NK-92 (cell line): ENCODE results near the gene AOAH.
"Not testable (repeated sequence)": the region's sequence is repeated elsewhere in the genome, so short reads cannot be mapped to it uniquely, and the experiment has no call there.

ENCODE experiments used
- DNase-seq: peaks from one replicate; lab custom pipeline; 2025; ENCODE audit not compliant: unreplicated experiment; lab: John Stamatoyannopoulos, UW

AOAH gene

DNA sequence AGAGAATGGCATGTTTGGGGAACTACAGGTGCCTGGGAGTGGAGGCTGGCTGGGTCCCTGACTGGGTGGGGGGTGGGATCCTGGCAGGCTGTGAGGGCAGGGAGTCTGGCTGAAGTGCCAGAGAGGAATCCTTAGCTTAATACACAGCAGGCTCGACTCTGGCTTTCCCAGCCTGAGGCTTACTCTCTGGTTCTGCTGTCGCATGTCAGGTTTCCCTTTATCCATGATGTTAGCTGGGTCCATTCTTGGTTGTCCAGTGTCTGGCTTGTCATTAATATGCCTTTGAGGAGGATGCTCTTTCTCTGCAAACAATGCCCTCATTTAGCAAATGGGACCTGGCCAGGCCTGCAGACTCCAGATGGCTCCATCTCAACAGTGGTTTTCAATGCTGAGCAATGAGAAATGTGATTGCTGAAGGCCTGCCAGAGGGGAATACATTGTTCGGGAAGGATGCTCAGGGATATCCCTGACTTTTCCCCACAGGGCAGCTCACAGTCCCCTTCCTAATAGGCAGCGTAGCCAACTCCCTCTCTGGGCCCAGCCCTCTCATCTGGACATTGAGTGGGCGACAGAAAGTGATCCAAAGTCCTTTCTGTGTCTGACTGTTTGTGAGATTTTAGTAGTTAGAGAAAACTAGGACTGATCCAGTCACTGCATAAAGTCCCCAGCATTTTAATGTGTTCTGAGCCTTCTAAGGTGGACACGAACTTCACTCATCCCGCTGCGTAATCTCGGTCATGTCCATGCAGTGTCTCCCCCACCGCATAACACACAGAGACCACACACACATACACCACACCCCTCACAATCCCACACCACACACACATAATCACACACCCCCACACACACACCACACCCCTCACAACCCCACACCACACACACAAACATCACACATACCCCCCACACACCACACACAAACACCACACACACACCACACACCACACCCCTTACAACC lies 209.7 kb downstream of the AOAH start:
- no peak for DNase-seq

GRCh38 chr7:36513393-36513792 lies 210.9 kb downstream of the AOAH start:
- no peak for DNase-seq

GRCh38 chr7:36512616-36513015 lies 211.7 kb downstream of the AOAH start:
- DNase-seq, result no peak

GRCh38 chr7:36509962-36510361 lies 214.3 kb downstream of the AOAH start:
- no peak for DNase-seq

- no peak for DNase-seq
Observed at GRCh38 chr7:36507475-36508440, 216.5 kb downstream of the AOAH start.

DNA sequence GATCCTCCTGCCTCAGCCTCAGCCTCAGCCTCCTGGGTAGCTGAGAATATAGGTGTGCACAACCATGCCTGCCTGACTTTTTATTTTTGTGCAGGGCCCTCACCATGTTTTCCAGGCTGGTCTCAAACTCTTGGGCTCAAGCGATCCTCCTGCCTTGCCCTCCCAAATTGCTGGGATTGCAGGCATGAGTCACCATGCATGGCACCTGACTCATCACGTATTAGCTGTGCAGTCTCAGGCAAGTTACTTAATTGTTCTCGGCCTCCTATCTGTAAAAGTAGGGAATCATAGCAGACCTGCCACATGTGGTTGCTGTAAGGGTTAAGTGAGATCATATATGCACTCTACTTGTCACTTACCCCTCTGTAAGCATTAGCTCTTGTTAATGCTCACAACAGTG lies 217.5 kb downstream of the AOAH start:
- no peak for DNase-seq

- DNase-seq, result no peak
Observed at GRCh38 chr7:36506130-36506798, 218.0 kb downstream of the AOAH start.

DNA sequence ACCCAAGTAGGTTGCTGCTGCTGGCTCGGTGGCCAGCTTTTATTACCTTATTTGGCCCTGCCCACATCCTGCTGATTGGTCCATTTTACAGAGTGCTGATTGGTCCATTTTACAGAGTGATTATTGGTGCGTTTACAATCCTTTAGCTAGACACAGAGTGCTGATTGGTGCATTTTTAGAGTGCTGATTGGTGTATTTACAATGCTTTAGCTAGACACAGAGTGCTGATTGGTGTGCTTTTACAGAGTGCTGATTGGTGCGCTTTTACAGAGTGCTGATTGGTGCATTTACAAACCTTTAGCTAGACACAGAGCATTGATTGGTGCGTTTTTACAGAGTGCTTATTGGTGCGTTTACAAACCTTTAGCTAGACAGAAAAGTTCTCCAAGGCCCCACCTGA lies 219.7 kb downstream of the AOAH start:
- DNase-seq, result not testable (repeated sequence)

DNA sequence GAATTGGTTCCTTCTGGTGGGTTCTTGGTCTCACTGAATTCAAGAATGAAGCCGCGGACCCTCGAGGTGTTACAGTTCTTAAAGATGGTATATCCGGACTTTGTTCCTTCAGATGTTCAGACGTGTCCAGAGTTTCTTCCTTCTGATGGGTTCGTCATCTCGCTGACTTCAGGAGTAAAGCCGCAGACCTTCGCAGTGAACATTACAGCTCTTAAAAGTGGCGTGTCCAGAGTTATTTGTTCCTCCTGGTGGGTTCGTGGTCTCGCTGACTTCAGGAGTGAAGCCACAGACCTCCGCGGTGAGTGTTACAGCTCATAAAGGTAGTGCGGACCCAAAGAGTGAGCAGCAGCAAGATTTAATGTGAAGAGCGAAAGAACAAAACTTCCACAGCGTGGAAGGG lies 220.1 kb downstream of the AOAH start:
- DNase-seq, result not testable (repeated sequence)

- DNase-seq, result no peak
Observed at GRCh38 chr7:36497775-36498174, 226.5 kb downstream of the AOAH start.

DNA sequence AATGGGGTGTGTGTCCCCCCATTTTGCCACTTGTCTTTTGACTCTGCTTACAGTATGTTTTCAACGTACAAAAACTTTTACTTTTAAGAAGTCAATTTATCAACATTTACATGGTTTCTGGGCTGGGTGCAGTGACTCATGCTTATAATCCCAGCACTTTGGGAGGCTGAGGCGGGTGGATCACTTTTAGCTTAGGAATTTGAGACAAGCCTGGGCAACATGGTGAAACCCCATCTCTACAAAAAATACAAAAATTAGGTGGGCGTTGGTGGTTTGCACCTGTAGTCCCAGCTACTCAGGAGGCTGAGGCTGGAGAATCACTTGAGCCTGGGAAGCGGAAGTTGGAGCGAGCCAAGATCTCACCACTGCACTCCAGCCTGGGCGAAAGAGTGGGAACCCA lies 227.1 kb downstream of the AOAH start:
- DNase-seq, result not testable (repeated sequence)

- no peak for DNase-seq
Observed at GRCh38 chr7:36496576-36496975, 227.7 kb downstream of the AOAH start.

GRCh38 chr7:36491317-36491716 lies 233.0 kb downstream of the AOAH start:
- no peak for DNase-seq

GRCh38 chr7:36490419-36490830 lies 233.9 kb downstream of the AOAH start:
- no peak for DNase-seq

DNA sequence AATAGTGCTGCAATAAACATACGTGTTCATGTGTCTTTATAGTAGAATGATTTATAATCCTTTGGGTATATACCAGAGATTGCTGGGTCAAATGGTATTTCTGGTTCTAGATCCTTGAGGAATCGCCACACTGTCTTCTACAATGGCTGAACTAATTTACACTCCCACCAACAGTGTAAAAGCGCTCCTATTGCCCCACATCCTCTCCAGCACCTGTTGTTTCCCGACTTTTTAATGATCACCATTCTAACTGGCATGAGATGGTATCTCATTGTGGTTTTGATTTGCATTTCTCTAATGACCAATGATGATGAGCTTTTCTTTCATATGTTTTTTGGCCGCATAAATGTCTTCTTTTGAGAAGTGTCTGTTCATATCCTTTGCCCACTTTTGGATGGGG lies 235.6 kb downstream of the AOAH start:
- not testable (repeated sequence) for DNase-seq

DNA sequence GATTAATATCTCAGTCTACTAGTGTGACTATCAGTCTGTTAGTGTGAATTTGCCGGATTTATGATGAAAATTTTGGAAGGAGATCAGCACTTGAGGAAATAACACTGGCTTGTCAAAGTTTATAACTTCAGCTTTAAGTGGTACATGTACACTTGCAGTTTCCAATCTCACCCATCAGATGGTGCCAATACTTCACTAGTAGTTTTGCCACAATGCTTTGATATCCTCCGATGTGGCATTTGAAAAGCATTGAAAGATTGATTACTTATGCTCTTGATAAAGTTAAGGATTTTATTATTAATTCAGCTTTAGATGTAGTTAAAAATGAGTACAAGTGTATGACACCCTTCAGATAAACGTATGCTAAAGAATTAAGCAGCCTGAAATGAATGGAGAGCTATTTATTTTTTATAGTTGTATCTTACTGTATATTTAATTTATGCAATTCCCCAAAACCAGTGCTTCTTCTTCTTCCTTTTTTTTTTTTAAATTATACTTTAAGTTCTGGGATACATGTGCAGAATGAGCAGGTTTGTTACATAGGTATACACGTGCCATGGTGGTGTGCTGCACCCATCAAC lies 236.4 kb downstream of the AOAH start:
- DNase-seq, result no peak

DNA sequence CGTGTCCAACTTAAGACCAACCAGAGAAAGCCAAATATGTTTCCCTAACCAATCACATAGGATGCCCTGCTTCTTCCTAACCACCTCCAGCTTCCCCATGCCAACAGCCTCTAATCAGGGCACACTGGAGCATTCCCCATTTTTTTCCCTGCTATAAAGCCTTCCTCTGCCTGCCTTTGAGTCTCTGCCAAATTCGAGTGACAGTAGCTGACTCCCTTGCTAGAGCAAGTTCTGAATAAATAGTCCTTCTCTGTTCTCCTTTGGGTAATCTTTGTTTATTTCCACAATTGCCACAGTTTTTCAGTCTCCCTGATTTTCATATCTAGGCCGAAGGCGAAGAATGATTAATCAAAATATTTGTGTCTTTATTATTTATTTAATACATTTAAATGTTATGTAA lies 238.0 kb downstream of the AOAH start:
- no peak for DNase-seq

DNA sequence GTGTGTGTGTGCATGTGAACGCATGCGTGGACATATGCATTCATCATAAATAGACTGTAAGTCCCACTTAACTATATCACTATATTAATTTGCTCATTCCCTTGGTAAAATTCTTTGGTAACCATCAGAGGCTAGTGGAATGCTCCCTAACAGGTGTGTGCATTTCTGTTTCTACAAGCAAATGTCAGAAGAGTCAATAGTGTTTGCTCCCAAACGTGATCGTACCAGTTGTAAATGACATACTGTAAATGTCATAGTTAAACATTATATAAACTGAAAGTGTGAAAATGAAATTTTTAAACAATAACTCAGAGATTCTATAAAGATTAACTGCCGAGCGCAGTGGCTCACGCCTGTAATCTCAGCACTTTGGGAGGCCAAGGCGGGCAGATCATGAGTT lies 240.0 kb downstream of the AOAH start:
- DNase-seq, result no peak

DNA sequence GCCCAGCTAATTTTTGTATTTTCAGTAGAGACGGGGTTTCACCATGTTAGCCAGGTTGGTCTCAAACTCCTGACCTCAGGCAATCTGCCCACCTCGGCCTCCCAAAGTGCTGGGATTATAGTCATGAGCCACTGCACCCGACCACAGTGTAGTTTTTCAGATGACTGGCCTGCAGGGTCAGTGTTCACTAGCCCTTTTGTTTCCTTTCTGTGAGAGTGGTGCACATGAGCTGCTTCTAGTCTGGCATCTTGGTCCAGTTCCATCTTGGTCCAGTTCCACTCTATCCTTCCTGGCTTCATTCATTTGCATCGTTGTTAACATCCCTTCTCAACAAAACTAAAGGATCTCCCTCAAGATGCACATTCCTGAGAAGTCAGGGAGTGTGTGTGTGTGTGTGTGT lies 240.4 kb downstream of the AOAH start:
- not testable (repeated sequence) for DNase-seq

DNA sequence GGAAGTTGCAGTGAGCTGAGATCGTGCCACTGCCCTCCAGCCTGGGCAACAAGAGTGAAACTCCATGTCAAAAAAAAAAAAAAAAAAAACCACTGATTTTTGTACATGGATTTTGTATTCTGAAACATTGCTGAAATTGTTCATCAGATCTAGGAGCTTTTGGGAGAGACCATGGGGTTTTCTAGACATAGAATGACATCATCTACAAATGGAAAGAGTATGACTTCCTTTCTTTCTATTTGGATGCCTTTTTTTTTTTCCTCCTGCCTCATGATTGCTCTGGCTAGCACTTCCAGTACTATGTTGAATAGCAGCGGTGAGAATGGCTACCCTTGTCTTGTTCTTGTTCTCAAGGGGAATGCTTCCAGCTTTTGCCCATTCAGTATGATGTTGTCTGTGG lies 245.5 kb downstream of the AOAH start:
- no peak for DNase-seq

- no peak for DNase-seq
Observed at GRCh38 chr7:36475381-36475780, 248.9 kb downstream of the AOAH start.
